Breast epithelium (tissue), 3 donors: Measurements from ENCODE around the gene RIPK1.
"Not testable (repeated sequence)": the region's sequence is repeated elsewhere in the genome, so short reads cannot be mapped to it uniquely, and the experiment has no call there.

Experiments
- CTCF ChIP-seq, 3 donors: fragments of 450-650 bp; IDR thresholded peaks; one replicate each; pipeline ENCODE4 v1.5.1; 2016 to 2017; ENCODE audit warnings: antibody characterized with exemption in 3 of 3, mild to moderate bottlenecking in 3 of 3, moderate library complexity in 3 of 3
- POLR2A ChIP-seq: fragments of 450-650 bp; IDR thresholded peaks from one replicate; pipeline ENCODE4 v1.6.1; 2016; ENCODE audit warnings: antibody characterized with exemption, mild to moderate bottlenecking, moderate library complexity

GRCh38 chr6:3156184-3157130, 88.2 kb downstream of the RIPK1 start:
- not testable (repeated sequence) for TF ChIP-seq POLR2A; CTCF (IDR thresholded peaks at IDR 0.05)
